Mesothelial cell of epicardium (in vitro differentiated cells): Measurements from ENCODE around the gene GRIA4. TPM values are rescaled to one million over a fixed set of nuclear protein-coding genes. Genes with fewer than 3 reads are reported as not detected.

Experiments
- DNase-seq, 2 experiments: peaks; one replicate each; pipeline ENCODE4 v3.0.0; 2021; ENCODE audit warnings: low spot score in 2 of 2; ENCODE audit not compliant: unreplicated experiment in 2 of 2
- H3K27ac Mint-ChIP-seq: 2 replicates; pipeline ENCODE4 v1.8.0; 2021; ENCODE audit warnings: mixed read lengths
- H3K27me3 Mint-ChIP-seq: 2 replicates; pipeline ENCODE4 v1.8.0; 2021; ENCODE audit warnings: low read depth, mixed read lengths
- H3K36me3 Mint-ChIP-seq: 2 replicates; pipeline ENCODE4 v1.8.0; 2021; ENCODE audit warnings: mixed read lengths
- H3K4me1 Mint-ChIP-seq: 2 replicates; pipeline ENCODE4 v1.8.0; 2021; ENCODE audit warnings: mixed read lengths
- H3K4me3 Mint-ChIP-seq: 2 replicates; pipeline ENCODE4 v1.8.0; 2021; ENCODE audit warnings: mild to moderate bottlenecking, moderate library complexity, mixed read lengths
- H3K9me3 Mint-ChIP-seq: 2 replicates; pipeline ENCODE4 v1.8.0; 2021; ENCODE audit warnings: mixed read lengths
- total RNA-seq: library from RNA; stranded (reverse); gene quantifications from 3 replicates; pipeline ENCODE4 v1.2.1, GENCODE V29; 2021
- TF ChIP-seq, protein P1 (sequence below): fragments of 200-600 bp; sonication (generic); IDR thresholded peaks from one replicate; pipeline ENCODE4 v1.5.0; 2021; ENCODE audit warnings: antibody characterized with exemption; ENCODE audit not compliant: unreplicated experiment

GRIA4 gene
- total RNA-seq, 1 donor from 2014 or later, result 156 TPM

GRCh38 chr11:105700271-105700670, 90.4 kb downstream of the GRIA4 start:
- Mint-ChIP-seq H3K27ac (no peak overlapping the region), H3K27me3 (no peaks in the 10 kb centered on the region), H3K4me3 (no peak overlapping the region), H3K9me3 (no peaks in the 10 kb centered on the region), H3K4me1 (peaks cover 11% of the 10 kb centered on the region), H3K36me3 (peaks cover 9% of the 10 kb centered on the region)
- no peak for DNase-seq
- TF ChIP-seq, protein P1, sequence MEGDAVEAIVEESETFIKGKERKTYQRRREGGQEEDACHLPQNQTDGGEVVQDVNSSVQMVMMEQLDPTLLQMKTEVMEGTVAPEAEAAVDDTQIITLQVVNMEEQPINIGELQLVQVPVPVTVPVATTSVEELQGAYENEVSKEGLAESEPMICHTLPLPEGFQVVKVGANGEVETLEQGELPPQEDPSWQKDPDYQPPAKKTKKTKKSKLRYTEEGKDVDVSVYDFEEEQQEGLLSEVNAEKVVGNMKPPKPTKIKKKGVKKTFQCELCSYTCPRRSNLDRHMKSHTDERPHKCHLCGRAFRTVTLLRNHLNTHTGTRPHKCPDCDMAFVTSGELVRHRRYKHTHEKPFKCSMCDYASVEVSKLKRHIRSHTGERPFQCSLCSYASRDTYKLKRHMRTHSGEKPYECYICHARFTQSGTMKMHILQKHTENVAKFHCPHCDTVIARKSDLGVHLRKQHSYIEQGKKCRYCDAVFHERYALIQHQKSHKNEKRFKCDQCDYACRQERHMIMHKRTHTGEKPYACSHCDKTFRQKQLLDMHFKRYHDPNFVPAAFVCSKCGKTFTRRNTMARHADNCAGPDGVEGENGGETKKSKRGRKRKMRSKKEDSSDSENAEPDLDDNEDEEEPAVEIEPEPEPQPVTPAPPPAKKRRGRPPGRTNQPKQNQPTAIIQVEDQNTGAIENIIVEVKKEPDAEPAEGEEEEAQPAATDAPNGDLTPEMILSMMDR, result no peak

GRCh38 chr11:105701098-105701497, 91.2 kb downstream of the GRIA4 start:
- Mint-ChIP-seq H3K36me3 (peaks cover 5% of the 10 kb centered on the region), H3K9me3 (no peaks in the 10 kb centered on the region), H3K27ac (no peak overlapping the region), H3K4me1 (peaks cover 19% of the 10 kb centered on the region), H3K27me3 (no peaks in the 10 kb centered on the region), H3K4me3 (no peak overlapping the region)
- no peak for DNase-seq
- TF ChIP-seq, protein P1, result no peak

GRCh38 chr11:105705786-105706530, 96.1 kb downstream of the GRIA4 start:
- Mint-ChIP-seq H3K9me3 (peaks cover 5% of the 10 kb centered on the region), H3K4me3 (no peak overlapping the region), H3K27me3 (no peaks in the 10 kb centered on the region), H3K36me3 (peaks cover 4% of the 10 kb centered on the region), H3K27ac (no peak overlapping the region), H3K4me1 (peaks cover 15% of the 10 kb centered on the region)
- DNase-seq, result no peak
- TF ChIP-seq, protein P1, result no peak

GRCh38 chr11:105713106-105713505, 103.2 kb downstream of the GRIA4 start:
- no peak overlapping the region for H3K27ac Mint-ChIP-seq
- DNase-seq, result no peak

DNA sequence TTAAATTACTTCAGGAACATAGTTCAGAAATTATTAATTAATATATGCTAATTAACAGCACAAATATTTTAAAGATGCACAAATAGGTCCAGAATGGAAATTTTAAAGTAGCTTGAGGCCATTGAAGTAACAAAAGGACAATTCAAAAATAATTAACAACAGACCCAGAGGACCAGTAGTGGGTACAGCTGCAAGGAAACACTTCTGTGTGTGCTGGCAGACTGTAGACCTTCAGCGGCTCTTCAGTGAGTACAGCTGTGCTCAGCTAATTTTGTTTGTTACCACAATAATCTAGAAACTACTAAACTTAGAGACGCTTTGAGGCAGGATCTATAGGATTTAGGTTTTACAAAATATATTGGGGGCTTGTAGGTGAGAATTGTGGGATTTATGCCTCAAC, 103.8 kb downstream of the GRIA4 start:
- TF ChIP-seq, protein P1, result no peak
- no peak for DNase-seq
- peaks cover 20% of the 10 kb centered on the region for H3K36me3 Mint-ChIP-seq
- H3K27ac Mint-ChIP-seq, result no peak overlapping the region
- no peak overlapping the region for H3K4me3 Mint-ChIP-seq
- H3K9me3 Mint-ChIP-seq, result peaks cover 8% of the 10 kb centered on the region
- no peaks in the 10 kb centered on the region for H3K27me3 Mint-ChIP-seq
- H3K4me1 Mint-ChIP-seq, result peaks cover 11% of the 10 kb centered on the region

More at GRCh38 chr11:105713106-105713505, 103.2 kb downstream of the GRIA4 start:
- H3K27me3 Mint-ChIP-seq, result no peaks in the 10 kb centered on the region
- H3K4me3 Mint-ChIP-seq, result no peak overlapping the region
- H3K9me3 Mint-ChIP-seq, result peaks cover 8% of the 10 kb centered on the region
- TF ChIP-seq, protein P1, result no peak
- peaks cover 16% of the 10 kb centered on the region for H3K36me3 Mint-ChIP-seq
- H3K4me1 Mint-ChIP-seq, result peaks cover 12% of the 10 kb centered on the region
